ENCODE data around the gene TTC21B.

DNA sequence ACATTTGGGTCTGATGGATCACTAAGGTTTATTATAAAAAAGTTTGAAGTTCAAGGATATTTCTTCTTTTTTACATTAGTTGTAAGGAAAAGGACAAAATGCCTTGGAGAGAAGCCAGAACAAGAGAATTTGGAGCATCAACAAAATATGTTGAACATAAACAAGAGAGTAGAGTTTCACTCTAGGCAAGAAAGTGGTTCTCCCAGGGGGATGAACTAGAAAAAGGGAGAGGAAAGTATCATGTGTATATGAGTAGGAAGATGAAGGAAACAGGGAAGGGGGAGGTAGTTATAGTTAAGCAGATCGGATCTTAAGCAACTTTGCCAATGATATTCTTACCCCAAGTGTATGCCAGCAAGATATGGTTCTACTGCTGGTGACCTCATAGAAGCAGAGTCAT lies 95.7 kb downstream of the TTC21B start:
- TF ChIP-seq POLR2A (IDR thresholded peaks at IDR 0.05; ENCODE audit: low read depth, low read length) (no peak), POLR2AphosphoS5 (IDR thresholded peaks at IDR 0.05; ENCODE audit: low read depth, low read length) (no peak), TAF1 (IDR thresholded peaks at IDR 0.05; ENCODE audit: low read depth, low read length) (no peak), POU2F2 (IDR thresholded peaks at IDR 0.05; ENCODE audit: low read depth, low read length) (no peak), PAX5 (IDR thresholded peaks at IDR 0.05; ENCODE audit: insufficient read depth, low read length, severe bottlenecking) (no peak)

All from GM12891 (cell line).